Testis (tissue), 3 donors: ENCODE results near the gene STAM. TPM values are rescaled to one million over a fixed set of nuclear protein-coding genes. Genes with fewer than 3 reads are reported as not detected.

Experiments
- DNase-seq: peaks from one replicate; pipeline ENCODE4 v3.0.0-alpha.2; 2019
- H3K27ac ChIP-seq, 2 donors: fragments of 200-600 bp; sonication (generic); one replicate each; pipeline ENCODE4 v1.5.1; 2019
- H3K27me3 ChIP-seq: fragments of 200-600 bp; sonication (generic); one replicate; pipeline ENCODE4 v1.5.1; 2019
- H3K36me3 ChIP-seq: fragments of 200-600 bp; sonication (generic); one replicate; pipeline ENCODE4 v1.5.1; 2017; ENCODE audit warnings: low read depth; ENCODE audit errors: missing control alignments
- H3K4me1 ChIP-seq: fragments of 200-600 bp; sonication (generic); one replicate; pipeline ENCODE4 v1.5.1; 2019
- H3K4me3 ChIP-seq, 2 donors: fragments of 200-600 bp; sonication (generic); one replicate each; pipeline ENCODE4 v1.5.1; 2017 to 2019
- H3K9me3 ChIP-seq: fragments of 200-600 bp; sonication (generic); one replicate; pipeline ENCODE4 v1.5.1; 2017
- CTCF ChIP-seq, 3 experiments: fragments of 450-650 bp in 2 of 3; fragments of 200-600 bp in 1 of 3; sonication (generic) in 1 of 3; IDR thresholded peaks; one replicate each; pipeline ENCODE4 v1.5.1; 2016 to 2019; ENCODE audit warnings: antibody characterized with exemption in 3 of 3, mild to moderate bottlenecking in 2 of 3, moderate library complexity in 1 of 3
- POLR2A ChIP-seq: fragments of 450-650 bp; IDR thresholded peaks from one replicate; pipeline ENCODE4 v1.6.1; 2017; ENCODE audit warnings: antibody characterized with exemption, mild to moderate bottlenecking, moderate library complexity
- WGBS, 2 donors: methylation state at CpG; one replicate each; pipeline ENCODE4 v1.1.5; 2018; 5-methylcytosine and 5-hydroxymethylcytosine counted together
- intact Hi-C: fragments of 100-400 bp; cut with DNase I; formaldehyde crosslinking; loops from one replicate; pipeline ENCODE4 v1.15.1; 2023; ENCODE audit warnings: low total_unique reads
- polyA plus RNA-seq: library from polyadenylated mRNA; stranded (reverse); fragments of 350-450 nt; fragmentation: Illumina TruSeq; extraction: RNeasy Lipid Tissue Mini Kit (QIAGEN cat#74804); gene quantifications from one replicate; pipeline ENCODE4 v1.2.3, GENCODE V29; 2014; ENCODE audit warnings: low read depth, low replicate concordance; ENCODE audit not compliant: insufficient read depth
- total RNA-seq, 2 donors: library from RNA; depleted of rRNA; stranded (reverse); fragments of >200 nt; gene quantifications; one replicate each; pipeline ENCODE4 v1.2.3, GENCODE V29; 2016

Gene STAM
- total and polyA plus RNA-seq, 3 donors from 2014 or later: 23.7 to 40.9 (median 40.6) TPM

GRCh38 chr10:17674566-17674965 lies 30.6 kb downstream of the STAM start:
- intact Hi-C loops: no loop called here
- H3K4me1 ChIP-seq: peaks cover 10% of the 10 kb centered on the region
- DNase-seq: no peak
- no peak overlapping the region for H3K4me3 ChIP-seq
- TF ChIP-seq CTCF (IDR thresholded peaks at IDR 0.05): no peak
- no peak for TF ChIP-seq POLR2A
- no peaks in the 10 kb centered on the region for H3K36me3 ChIP-seq
- no peaks in the 10 kb centered on the region for H3K27me3 ChIP-seq
- no peaks in the 10 kb centered on the region for H3K9me3 ChIP-seq
- H3K27ac ChIP-seq: peak overlapping the region in 1 of 2 donors; percentile 31

GRCh38 chr10:17675638-17676037 lies 31.7 kb downstream of the STAM start:
- Histone ChIP-seq H3K27me3 (no peaks in the 10 kb centered on the region), H3K9me3 (no peaks in the 10 kb centered on the region), H3K4me3 (no peak overlapping the region), H3K4me1 (peaks cover 10% of the 10 kb centered on the region), H3K27ac (no peak overlapping the region), H3K36me3 (no peaks in the 10 kb centered on the region)
- no peak for TF ChIP-seq POLR2A
- no peak for TF ChIP-seq CTCF (IDR thresholded peaks at IDR 0.05)
- intact Hi-C loops: no loop called here
- no peak for DNase-seq
- WGBS, 2 donors: 79 to 82% methylated on average over 4 of the region's 4 CpGs

GRCh38 chr10:17676919-17677318 lies 33.0 kb downstream of the STAM start:
- WGBS, 2 donors: 96% methylated on average over 1 of the region's 1 CpG
- no peaks in the 10 kb centered on the region for H3K27me3 ChIP-seq
- TF ChIP-seq POLR2A (no peak), CTCF (IDR thresholded peaks at IDR 0.05) (no peak)
- no peaks in the 10 kb centered on the region for H3K9me3 ChIP-seq
- no peak overlapping the region for H3K27ac ChIP-seq
- H3K4me1 ChIP-seq: peaks cover 6% of the 10 kb centered on the region
- intact Hi-C loops: no loop called here
- no peaks in the 10 kb centered on the region for H3K36me3 ChIP-seq
- no peak for DNase-seq
- H3K4me3 ChIP-seq: no peak overlapping the region

GRCh38 chr10:17682236-17682946 lies 38.4 kb downstream of the STAM start:
- 62 to 64% methylated on average over 2 of the region's 2 CpGs for WGBS, 2 donors
- no peak for DNase-seq
- Histone ChIP-seq H3K27ac (peak overlapping the region; percentile 0 to 27), H3K36me3 (no peaks in the 10 kb centered on the region), H3K4me3 (no peak overlapping the region), H3K27me3 (no peaks in the 10 kb centered on the region), H3K4me1 (no peaks in the 10 kb centered on the region), H3K9me3 (no peaks in the 10 kb centered on the region)
- intact Hi-C loops: no loop called here
- TF ChIP-seq POLR2A (no peak), CTCF (IDR thresholded peaks at IDR 0.05) (no peak)

- H3K4me1 ChIP-seq: no peaks in the 10 kb centered on the region
- H3K27me3 ChIP-seq: no peaks in the 10 kb centered on the region
- no peak for TF ChIP-seq POLR2A
- H3K27ac ChIP-seq: peak overlapping the region in 1 of 2 donors; percentile 8
- intact Hi-C loops: no loop called here
- no peaks in the 10 kb centered on the region for H3K9me3 ChIP-seq
- H3K36me3 ChIP-seq: no peaks in the 10 kb centered on the region
- DNase-seq: no peak
- no peak overlapping the region for H3K4me3 ChIP-seq
Measured at GRCh38 chr10:17683541-17683940, 39.6 kb downstream of the STAM start.
